ENCODE measurements around the gene GEN1.

DNA sequence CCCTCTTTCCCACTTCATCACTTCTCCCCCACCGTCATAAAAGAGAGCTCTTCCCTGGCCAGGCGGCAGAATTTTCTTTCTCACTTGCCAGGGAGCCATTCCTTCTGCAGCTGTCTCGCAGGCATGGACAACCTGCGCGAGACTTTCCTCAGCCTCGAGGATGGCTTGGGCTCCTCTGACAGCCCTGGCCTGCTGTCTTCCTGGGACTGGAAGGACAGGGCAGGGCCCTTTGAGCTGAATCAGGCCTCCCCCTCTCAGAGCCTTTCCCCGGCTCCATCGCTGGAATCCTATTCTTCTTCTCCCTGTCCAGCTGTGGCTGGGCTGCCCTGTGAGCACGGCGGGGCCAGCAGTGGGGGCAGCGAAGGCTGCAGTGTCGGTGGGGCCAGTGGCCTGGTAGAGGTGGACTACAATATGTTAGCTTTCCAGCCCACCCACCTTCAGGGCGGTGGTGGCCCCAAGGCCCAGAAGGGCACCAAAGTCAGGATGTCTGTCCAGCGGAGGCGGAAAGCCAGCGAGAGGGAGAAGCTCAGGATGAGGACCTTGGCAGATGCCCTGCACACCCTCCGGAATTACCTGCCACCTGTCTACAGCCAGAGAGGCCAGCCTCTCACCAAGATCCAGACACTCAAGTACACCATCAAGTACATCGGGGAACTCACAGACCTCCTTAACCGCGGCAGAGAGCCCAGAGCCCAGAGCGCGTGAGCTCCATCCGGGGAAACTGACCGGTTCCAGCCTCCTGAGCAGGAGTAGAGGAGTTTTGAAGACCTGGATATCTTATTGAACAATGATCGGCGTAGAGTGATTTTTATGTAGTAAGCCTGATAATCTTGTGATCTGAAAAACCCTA is 62.7 kb downstream of the GEN1 start, which contains the start of gene MSGN1:
- TF ChIP-seq, protein P1, sequence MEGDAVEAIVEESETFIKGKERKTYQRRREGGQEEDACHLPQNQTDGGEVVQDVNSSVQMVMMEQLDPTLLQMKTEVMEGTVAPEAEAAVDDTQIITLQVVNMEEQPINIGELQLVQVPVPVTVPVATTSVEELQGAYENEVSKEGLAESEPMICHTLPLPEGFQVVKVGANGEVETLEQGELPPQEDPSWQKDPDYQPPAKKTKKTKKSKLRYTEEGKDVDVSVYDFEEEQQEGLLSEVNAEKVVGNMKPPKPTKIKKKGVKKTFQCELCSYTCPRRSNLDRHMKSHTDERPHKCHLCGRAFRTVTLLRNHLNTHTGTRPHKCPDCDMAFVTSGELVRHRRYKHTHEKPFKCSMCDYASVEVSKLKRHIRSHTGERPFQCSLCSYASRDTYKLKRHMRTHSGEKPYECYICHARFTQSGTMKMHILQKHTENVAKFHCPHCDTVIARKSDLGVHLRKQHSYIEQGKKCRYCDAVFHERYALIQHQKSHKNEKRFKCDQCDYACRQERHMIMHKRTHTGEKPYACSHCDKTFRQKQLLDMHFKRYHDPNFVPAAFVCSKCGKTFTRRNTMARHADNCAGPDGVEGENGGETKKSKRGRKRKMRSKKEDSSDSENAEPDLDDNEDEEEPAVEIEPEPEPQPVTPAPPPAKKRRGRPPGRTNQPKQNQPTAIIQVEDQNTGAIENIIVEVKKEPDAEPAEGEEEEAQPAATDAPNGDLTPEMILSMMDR (IDR thresholded peaks at IDR 0.05), result no peak
- TF ChIP-seq EZH2 (IDR thresholded peaks at IDR 0.05; ENCODE audit: borderline replicate concordance, insufficient read depth, low read depth, low read length, poor library complexity, severe bottlenecking), result no peak

Data from B cell (primary cell).